DND-41 (cell line): Measurements from ENCODE around the gene EXOC6.

Experiments used
- ATAC-seq: fragments of 200-7000 bp; cut with Tn5 transposase; 3 replicates; pipeline ENCODE4 v1.9.1; 2021; ENCODE audit warnings: low read depth; ENCODE audit not compliant: insufficient read depth
- DNase-seq: peaks from one replicate; pipeline ENCODE4 v3.0.0-alpha.2; 2020
- H2AFZ ChIP-seq: 2 replicates; pipeline ENCODE4 v1.6.0; 2012; ENCODE audit warnings: low read depth, low read length
- H3K27ac ChIP-seq: 2 replicates; pipeline ENCODE4 v1.5.1; 2012; ENCODE audit warnings: low read length, inconsistent platforms
- H3K27me3 ChIP-seq: fragments of 200-600 bp; sonication (generic); 2 replicates; pipeline ENCODE4 v1.6.0; 2012; ENCODE audit warnings: low read length, mild to moderate bottlenecking, inconsistent platforms; ENCODE audit not compliant: insufficient read depth, poor library complexity
- H3K36me3 ChIP-seq: 2 replicates; pipeline ENCODE4 v1.5.1; 2012; ENCODE audit warnings: low read length, inconsistent platforms; ENCODE audit not compliant: insufficient read depth
- H3K4me1 ChIP-seq: 2 replicates; pipeline ENCODE4 v1.5.1; 2012; ENCODE audit warnings: mild to moderate bottlenecking, low read length; ENCODE audit not compliant: insufficient read depth
- H3K4me2 ChIP-seq: 2 replicates; pipeline ENCODE4 v1.6.0; 2012; ENCODE audit warnings: mild to moderate bottlenecking, moderate library complexity, low read length, inconsistent platforms; ENCODE audit not compliant: insufficient read depth
- H3K4me3 ChIP-seq, 2 experiments: fragments of 200-600 bp in 1 of 2; shearing (Covaris generic) in 1 of 2; 2 replicates each; pipeline ENCODE4 v1.5.1; 2012 to 2016; ENCODE audit warnings: inconsistent platforms in 2 of 2, low read length in 2 of 2, mild to moderate bottlenecking in 2 of 2, low read depth in 1 of 2, moderate library complexity in 1 of 2
- H3K79me2 ChIP-seq: 2 replicates; pipeline ENCODE4 v1.6.0; 2012; ENCODE audit warnings: low read length, inconsistent platforms; ENCODE audit not compliant: insufficient read depth
- H3K9ac ChIP-seq: 2 replicates; pipeline ENCODE4 v1.6.0; 2012; ENCODE audit warnings: low read depth, mild to moderate bottlenecking, inconsistent platforms, low read length, moderate library complexity
- H3K9me3 ChIP-seq: 2 replicates; pipeline ENCODE4 v1.5.1; 2012; ENCODE audit warnings: low read length, moderate library complexity, mild to moderate bottlenecking, inconsistent platforms; ENCODE audit not compliant: insufficient read depth, severe bottlenecking
- H4K20me1 ChIP-seq: 2 replicates; pipeline ENCODE4 v1.6.0; 2012; ENCODE audit warnings: low read length; ENCODE audit not compliant: insufficient read depth
- EZH2 ChIP-seq: IDR thresholded peaks from 3 replicates; pipeline ENCODE4 v1.6.1; 2012; ENCODE audit warnings: borderline replicate concordance, low read depth, mild to moderate bottlenecking, moderate library complexity, low read length, inconsistent platforms; ENCODE audit not compliant: severe bottlenecking
- TF ChIP-seq, protein P1 (sequence below): IDR thresholded peaks from 2 replicates; pipeline ENCODE4 v1.5.1; 2012; ENCODE audit warnings: borderline replicate concordance, low read length, moderate library complexity, mild to moderate bottlenecking; ENCODE audit not compliant: poor library complexity, severe bottlenecking; ENCODE audit errors: extremely low read depth

EXOC6 gene

DNA sequence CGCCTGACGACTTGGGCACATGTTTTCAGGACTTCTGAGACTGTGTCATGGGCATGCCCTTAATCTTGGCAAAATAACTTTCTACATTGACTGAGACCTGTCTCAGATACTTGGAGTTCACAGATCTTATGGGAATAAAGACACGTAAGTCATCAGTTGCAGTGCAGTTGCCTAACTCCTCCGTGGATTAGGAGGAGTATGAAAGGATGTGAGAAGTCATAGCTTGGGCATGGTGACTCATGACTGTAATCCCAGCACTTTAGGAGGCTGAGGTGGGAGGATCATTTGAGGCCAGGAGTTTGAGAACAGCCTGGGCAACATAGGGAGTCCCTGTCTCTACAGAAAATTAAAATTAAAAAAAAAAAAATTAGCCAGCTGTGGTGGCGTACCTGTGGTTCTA lies 49.6 kb downstream of the EXOC6 start:
- Histone ChIP-seq H3K36me3 (peaks cover 15% of the 10 kb centered on the region; the same call in 1 of the 2 replicates), H3K27ac (no peak overlapping the region), H3K9me3 (no peaks in the 10 kb centered on the region), H3K27me3 (no peaks in the 10 kb centered on the region), H3K9ac (no peak overlapping the region), H3K4me1 (peaks cover 25% of the 10 kb centered on the region), H3K4me3 (no peak overlapping the region), H3K4me2 (no peak overlapping the region), H2AFZ (no peak overlapping the region), H4K20me1 (peaks cover 11% of the 10 kb centered on the region; the same call in 1 of the 2 replicates), H3K79me2 (no peaks in the 10 kb centered on the region)
- no peak for DNase-seq
- TF ChIP-seq, protein P1, sequence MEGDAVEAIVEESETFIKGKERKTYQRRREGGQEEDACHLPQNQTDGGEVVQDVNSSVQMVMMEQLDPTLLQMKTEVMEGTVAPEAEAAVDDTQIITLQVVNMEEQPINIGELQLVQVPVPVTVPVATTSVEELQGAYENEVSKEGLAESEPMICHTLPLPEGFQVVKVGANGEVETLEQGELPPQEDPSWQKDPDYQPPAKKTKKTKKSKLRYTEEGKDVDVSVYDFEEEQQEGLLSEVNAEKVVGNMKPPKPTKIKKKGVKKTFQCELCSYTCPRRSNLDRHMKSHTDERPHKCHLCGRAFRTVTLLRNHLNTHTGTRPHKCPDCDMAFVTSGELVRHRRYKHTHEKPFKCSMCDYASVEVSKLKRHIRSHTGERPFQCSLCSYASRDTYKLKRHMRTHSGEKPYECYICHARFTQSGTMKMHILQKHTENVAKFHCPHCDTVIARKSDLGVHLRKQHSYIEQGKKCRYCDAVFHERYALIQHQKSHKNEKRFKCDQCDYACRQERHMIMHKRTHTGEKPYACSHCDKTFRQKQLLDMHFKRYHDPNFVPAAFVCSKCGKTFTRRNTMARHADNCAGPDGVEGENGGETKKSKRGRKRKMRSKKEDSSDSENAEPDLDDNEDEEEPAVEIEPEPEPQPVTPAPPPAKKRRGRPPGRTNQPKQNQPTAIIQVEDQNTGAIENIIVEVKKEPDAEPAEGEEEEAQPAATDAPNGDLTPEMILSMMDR = no peak
- TF ChIP-seq EZH2 = no peak
- no peak for ATAC-seq

DNA sequence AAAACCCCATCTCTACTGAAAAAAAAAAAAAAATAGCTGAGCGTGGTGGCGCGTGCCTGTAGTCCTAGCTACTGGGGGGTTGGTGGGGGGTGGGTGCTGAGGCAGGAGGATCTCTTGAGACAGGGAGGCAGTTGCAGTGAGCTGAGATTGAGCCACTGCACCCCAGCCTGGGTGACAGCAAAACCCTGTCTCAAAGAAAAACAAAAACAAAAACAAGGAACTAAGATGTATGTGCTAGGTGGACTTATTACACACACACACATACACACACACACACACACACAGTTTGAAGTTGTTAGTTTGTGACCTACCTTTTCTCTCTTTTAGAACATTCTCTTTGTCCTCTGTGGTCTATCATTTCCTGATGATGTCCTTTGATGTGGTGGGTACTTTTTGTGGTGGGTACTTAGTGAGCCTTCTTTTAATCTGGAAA lies 53.5 kb downstream of the EXOC6 start:
- Histone ChIP-seq H2AFZ (no peak overlapping the region), H4K20me1 (peaks cover 6% of the 10 kb centered on the region; the same call in 1 of the 2 replicates), H3K79me2 (no peaks in the 10 kb centered on the region), H3K9ac (no peak overlapping the region), H3K27ac (peak overlapping the region; percentile 8; the same call in 1 of the 2 replicates), H3K4me3 (no peak overlapping the region), H3K9me3 (no peaks in the 10 kb centered on the region), H3K4me2 (peak overlapping the region; percentile 21), H3K36me3 (peaks cover 17% of the 10 kb centered on the region; the same call in 1 of the 2 replicates), H3K4me1 (peaks cover 25% of the 10 kb centered on the region), H3K27me3 (no peaks in the 10 kb centered on the region)
- ATAC-seq (peak; percentile 98), DNase-seq (peak; percentile 69)
- TF ChIP-seq, protein P1 = no peak
- no peak for TF ChIP-seq EZH2

DNA sequence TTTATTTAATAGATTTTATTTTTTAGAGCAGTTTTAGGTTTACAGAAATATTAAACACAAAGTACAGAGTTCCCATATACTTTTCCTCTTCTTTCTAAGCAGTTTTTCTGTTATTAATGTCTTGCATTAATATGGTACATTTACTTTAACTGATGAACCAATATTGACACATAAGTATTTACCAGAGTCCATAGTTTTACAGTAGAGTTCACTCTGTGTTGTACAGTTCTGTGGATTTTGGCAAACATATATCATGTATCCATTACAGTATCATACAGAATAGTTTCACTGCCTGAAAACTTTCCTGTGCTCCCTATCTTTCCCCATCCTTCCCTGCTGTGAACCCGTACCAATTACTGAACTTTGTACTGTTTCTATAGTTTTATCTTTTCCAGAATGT lies 55.3 kb downstream of the EXOC6 start:
- Histone ChIP-seq H4K20me1 (0 out of 2 replicates have a peak, but pooled peaks cover 6% of the 10 kb centered on the region), H3K4me1 (peaks cover 25% of the 10 kb centered on the region), H3K9me3 (no peaks in the 10 kb centered on the region), H3K4me2 (no peak overlapping the region), H3K4me3 (no peak overlapping the region), H2AFZ (no peak overlapping the region), H3K27me3 (no peaks in the 10 kb centered on the region), H3K9ac (no peak overlapping the region), H3K36me3 (peaks cover 12% of the 10 kb centered on the region), H3K27ac (no peak overlapping the region), H3K79me2 (no peaks in the 10 kb centered on the region)
- DNase-seq = no peak
- no peak for TF ChIP-seq EZH2
- TF ChIP-seq, protein P1 = no peak
- ATAC-seq = no peak
